HK-2 (cell line): ENCODE results near the gene CEPT1.
"Not testable (repeated sequence)": the region's sequence is repeated elsewhere in the genome, so short reads cannot be mapped to it uniquely, and the experiment has no call there.

Experiments
- DNase-seq: peaks from one replicate; pipeline ENCODE4 v3.0.0-alpha.2; 2018; ENCODE audit not compliant: unreplicated experiment

The CEPT1 gene

DNA sequence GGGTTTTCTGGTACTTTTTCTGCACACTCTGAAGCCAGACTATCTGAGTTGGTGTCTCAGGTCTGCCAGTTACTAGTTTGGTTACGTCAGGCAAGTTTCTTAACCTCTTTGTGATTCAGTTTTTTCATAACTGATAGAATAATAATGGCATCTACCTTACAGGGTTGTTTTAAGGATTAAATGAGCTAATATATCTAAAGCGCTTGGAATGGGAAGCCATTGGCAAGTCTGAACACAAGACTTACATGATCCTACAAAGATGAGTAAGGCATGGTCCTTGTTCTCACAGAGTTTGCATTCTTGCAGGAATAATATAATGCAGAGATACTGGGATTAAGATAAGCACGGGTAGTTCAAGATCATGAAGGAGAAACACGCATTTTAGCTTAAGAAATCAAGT lies 69.6 kb downstream of the CEPT1 start:
- DNase-seq, result no peak

DNA sequence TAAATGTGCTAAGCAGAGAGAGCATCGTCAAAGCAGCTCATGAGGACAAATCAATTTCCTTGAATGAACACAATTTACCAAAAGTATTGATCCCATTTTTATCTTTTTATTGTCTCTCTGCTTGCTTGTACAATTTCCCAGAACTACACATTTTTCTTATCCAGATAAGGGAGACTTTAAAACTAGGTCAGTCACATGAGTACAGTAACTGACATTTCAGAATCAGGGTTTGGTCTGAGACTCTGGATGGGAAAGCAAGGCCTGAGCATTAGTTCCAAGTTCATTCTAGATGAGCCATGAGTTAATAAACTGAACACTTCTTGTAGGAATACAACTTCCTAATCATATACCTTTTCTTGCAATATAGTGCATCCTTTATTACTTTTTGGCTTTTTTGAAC lies 71.9 kb downstream of the CEPT1 start:
- no peak for DNase-seq

DNA sequence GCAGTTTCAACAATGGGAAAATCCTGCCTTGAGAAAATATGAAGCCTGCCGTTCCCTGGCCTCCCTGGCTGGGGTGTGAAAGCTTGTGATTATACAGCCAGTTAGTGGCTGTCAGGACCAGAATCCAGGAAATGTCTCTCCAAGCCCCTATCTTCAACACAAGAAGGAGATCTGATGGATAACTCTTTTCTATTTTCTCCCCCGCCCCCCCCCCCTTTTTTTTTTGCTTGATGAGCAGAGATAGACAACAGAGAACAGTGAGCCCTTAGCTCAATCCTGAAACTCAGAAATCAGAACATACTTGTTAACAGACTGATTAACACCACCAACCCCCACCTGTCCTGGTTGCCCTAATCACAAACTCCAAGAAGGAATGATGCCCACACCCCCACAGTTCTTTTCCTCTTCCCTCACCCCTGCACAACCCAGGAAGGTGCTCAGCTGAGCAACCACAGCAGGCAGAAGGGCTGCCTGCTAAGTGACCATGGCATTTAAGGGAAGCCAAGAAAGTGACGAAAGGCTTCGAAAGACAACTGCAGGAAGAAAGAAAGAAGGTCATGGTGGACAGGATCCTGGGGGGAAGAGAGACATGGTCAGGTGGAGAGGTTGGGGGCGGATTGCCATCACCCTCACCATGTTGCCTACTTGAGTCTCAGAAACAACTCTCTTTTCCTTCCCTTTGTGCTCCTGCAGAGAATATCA lies 72.8 kb downstream of the CEPT1 start:
- DNase-seq, result no peak

DNA sequence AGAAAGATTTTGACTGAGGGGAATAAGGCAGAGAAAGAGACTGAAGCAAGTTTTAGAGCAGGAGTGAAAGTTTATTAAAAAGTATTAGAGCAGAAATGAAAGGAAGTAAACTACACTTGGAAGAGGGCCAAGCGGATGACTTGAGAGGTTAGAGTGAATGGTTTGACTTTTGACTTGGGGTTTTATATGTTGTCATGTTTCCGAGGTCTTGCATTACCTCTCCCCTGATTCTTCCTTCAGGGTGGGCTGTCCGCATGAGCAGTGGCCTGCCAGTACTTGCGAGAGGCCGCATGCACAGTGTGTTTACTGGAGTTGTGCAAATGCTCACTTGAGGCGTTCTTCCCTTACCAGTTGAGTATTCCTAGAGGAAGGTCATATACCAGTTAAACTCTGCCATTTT lies 73.4 kb downstream of the CEPT1 start:
- no peak for DNase-seq

DNA sequence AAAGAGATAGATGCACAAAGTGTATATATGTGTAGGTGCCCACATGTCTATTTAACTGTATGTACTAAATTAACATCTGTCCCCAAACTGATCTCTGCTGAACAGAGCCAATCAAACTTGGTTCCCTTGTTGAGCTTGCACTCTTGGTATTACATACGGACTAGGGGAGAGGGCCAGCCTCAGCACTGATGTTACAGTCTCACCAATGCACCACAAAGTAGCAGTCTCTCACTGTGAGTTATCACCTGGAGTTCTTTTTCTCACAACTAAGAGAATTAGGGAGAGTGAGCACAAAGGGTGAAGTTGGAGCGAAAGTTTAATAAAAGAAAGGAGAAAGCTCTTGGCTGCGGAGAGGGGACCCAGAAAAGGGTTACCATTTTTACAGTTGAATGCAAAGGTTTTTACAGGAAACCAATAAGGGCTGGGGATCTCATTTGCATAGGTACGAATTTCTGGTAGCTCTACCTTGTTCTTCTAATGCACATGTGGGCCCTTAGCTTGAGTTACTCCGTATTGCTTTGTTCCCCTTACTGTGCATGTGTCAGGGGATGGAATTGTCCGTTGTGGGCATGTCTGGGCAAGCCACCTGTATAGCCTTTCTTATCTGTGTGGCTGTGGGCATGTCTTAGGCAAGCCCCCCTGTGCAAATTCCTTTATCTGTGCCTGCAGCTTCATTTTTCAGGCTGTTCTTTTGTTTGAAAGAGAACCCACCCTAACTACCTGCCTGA lies 74.2 kb downstream of the CEPT1 start:
- DNase-seq, result no peak

DNA sequence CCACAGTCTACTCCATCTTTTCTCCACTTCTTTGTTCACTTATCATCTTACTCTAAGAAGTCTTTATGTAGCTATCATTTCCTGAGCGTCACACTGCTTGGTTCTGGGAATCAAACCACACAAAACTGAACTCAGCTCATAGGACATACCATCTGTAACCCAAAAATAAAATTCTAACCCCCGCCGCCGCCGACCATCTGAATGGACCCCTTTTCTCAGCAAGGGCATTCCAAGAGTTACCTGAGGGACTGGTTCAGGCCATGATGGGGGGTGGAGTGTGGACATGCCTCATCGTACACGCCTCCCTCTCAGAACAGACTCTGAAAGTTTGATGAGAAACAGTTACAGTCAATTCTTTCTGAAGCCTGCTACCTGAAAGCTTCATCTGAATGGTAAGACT lies 74.9 kb downstream of the CEPT1 start:
- no peak for DNase-seq

DNA sequence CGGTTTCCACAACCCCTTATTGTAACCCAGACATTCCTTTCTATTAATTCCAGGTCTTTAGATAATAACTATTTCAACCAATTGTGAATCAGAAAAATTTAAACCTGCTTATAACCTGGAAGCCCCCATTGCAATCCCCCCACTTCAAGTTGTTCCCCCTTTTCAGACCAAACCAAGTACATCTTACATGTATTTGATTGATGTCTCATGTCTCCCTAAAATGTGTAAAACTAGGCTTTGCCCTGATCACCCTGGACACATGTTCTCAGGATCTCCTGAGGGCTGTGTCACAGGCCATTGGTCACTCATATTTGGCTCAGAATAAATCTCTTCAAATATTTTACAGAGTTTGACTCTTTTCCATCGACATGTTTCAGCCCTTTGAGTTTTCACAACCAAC lies 75.3 kb downstream of the CEPT1 start:
- not testable (repeated sequence) for DNase-seq

DNA sequence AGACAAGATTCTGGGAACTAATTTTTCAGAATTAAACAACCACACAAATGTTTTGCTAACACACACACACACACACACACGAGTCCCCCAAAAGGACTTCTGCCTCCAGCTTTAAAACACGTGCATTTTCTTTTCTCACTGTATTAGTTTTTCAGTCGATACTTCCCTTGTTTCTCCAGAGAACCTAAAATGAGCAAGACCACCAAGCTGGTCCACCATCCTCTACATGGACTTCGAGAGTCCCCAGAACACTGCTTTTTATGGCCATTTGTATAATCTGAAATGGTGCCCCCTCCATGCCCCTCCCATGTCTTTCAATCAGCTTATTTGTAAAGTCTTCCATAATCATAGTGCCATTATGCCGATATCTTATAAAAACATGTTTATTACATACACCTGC lies 76.7 kb downstream of the CEPT1 start:
- no peak for DNase-seq

DNA sequence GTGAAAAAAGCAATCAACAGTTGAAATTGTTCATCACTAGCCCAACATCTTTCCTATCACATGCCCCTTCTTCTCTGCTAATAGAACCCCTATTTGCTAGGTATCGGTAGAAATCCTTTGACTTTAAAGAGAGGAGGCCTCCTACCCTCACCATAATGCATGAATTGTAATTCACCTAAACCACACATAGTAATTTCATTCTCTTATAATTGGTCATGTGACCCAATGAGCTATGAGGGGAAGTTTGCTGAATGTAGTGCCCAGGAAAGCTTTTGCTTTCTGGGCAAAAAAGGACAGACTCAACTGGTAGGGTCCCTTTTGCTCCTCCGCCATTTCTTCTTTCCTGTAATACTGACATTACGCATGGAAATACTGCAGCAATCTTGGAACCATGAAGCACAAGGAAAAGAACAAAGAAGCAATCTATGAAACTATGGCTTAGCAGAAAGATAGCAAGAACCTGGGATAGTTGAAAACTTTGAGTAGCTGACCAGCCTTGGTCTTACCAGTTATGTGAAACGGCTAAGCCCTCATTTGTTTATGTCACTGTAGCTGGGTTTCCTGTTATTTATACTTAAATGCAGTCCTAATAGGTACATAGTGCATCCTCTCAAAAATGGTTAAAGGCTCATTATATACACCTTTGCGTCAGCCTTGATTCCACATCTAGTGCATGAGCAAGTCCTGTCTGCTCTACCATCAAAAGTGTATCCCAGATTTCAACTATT lies 77.3 kb downstream of the CEPT1 start:
- no peak for DNase-seq

DNA sequence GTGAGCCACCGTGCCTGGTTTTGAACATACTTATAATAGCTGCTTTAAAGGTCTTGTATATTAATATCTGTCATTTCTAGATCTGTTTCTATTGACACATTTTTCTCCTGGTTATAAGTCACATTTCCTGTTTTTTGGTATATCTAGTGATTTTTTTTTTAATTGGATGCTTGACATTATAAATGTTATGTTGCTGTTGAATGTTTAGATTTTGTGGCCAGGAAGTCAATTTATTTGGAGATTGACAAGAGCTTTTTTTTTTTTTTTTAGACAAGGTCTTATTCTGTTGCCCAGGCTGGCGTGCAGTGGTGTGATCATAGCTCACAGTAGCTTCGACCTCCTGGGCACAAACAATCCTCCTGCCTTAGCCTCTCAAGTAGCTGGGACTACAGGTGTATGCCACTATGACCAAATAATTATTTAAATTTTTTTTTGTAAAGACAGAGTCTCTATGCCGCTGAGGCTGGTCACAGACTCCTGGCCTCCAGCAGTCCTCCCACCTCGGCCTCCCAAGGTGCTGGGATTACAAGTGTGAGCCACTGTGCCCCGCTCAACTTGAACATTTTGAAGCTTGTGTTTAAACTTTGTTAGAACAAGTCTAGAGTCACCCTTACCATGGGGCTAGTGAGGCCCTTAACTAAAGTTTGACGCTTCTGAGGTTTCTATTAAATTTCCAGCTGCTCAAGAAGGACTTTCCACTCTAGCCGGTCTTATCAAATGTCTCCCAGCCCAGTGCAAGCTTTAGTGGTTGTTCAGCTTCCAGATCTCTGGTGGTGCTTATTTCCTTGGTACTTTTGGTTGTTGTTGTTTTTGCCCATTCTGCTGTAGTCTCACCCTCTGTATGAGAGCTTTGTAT lies 78.9 kb downstream of the CEPT1 start:
- no peak for DNase-seq

DNA sequence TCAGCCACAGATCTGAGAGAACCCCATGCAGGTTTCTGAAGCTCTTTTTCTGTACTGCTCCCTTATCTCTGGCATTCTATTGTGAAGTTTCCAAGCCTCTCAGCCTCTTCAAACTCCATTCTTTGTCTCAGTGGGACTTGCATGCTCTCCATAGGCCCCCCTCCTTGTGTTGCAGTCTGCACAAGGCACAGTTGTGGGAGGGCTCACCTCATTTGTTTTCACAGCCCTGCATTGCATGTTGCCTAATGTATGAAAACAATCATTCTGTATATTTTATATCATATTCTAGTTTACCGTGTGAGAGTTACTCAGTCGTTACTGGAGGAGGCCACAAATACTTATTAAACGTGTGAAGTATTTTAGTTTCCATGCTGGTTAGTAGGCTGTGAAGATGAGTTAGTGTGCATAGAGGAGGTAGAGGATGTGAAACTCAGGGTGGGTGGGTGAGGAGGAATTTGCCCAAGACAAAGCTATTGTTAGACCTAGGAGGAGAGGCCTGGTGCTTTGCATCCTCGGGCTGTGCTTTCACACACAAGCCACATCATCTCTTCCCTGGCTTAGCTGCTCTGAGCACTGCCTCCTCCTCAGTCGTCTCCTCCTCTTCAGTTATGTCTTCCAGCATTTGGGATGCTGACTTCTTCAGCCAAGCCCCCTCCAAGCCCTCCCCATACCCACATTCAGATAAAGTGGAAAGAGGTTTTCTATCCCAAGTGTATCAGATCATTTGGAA lies 79.7 kb downstream of the CEPT1 start:
- DNase-seq, result no peak

DNA sequence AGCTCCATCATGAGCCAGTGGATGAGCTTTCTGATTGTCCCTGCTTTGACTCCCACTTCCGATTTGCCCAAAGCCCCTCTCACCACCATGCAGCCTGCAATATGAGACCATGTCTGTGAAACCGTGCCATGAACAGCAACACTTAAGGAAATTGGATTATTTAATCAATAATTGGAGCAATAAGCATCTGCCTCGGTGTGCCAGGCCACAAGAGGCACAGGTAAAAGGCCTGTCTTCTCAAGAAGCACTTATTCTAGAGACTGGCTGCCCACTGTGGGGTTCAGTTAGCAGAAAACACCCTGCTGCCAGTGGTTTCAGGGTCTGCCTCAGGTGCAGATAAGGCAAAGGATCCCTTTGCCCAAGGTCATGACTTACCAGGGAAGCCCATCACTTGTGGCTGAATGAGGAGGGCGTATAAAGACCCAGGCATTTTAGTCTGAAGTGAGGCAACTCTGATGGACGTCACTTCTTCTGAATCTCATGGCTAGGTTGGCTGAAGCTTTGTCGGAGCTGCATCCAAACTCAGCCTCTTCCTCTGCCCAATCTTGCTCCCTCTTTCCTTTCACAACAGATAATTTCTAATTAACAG lies 80.4 kb downstream of the CEPT1 start:
- DNase-seq, result no peak

DNA sequence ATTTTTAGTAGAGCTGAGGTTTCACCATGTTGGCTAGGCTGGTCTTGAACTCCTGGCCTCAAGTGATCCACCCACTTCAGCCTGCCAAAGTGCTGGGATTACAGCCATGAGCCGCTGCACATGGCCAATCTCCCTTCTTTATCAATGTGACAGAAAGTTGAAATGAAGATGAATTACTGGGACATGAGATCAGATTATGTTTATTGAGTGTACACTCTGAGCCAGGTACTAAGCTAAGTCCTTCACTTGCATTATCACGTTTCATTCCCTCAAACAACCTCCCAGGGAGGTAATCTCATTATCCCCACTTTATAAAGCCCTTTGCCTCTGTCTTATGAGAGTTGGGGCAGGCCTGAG lies 81.2 kb downstream of the CEPT1 start:
- DNase-seq, result no peak

DNA sequence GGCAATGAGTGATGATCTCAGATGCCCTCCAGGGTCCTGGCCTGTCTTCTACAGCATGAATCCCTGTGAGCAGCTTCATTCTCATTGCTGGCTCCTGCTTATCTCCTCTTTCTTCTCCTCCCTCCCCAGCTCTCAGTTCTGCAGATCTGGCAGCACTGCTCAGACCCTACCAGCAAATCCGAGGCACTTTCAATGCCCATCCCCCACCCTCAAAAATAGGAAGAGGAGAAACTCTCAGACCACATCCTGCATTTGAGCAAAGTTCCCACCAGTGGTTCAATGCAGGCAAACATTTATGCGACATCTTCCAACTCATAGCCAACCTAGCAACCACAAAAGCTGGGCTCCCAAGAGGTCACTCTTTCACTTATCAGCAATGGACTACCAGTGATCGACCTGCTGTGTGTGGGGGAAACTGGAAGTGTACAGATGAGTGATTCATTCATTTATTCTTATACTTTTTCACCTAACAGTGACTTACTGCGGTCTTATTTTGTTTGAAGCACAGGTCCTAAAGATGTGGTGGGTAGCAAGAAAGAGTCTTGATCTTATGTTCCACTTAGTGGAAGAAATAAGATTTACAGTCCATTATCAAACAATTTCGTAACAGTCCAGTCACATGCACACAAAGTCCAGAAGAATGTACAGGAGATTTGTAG lies 81.7 kb downstream of the CEPT1 start:
- DNase-seq, result no peak

DNA sequence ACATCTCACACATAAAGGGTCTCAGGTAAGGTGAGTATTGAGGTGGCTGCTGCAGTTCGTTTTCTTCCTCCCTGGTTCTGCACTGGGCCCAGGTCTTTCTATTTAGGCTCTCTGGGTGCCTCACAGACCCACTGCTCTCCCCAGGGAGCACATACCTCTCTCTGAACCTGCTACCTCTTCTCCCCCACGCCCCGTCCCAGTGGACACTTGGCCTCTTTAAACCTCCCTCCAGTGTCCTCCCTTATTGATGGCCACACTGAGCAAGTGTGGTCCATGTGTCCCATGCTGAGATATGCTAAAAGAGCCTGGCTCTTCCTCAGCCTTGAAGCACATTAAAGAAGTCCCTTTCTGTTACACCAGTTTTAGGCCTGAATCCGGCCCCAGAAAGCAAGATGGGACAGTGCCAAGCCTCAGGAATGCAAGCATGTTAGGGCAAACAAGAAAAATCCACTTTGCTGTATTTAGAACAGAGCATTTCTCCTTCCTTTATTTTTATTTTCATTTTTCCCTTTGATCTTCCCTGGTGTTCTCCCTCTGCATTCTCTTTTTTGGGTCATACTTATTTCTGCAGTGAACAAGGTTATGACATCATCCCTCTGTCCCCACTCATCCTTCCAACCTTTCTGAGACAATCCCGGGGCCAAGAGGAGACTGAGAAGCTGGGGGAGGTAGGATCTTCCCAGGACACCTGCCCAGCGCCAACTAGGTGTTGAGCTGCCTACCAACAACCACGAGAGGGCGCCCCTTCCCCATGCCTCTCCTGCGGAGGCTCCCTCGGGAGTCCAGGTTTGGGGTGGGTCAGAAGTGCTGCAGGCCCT lies 82.5 kb downstream of the CEPT1 start:
- peak; percentile 63 for DNase-seq

DNA sequence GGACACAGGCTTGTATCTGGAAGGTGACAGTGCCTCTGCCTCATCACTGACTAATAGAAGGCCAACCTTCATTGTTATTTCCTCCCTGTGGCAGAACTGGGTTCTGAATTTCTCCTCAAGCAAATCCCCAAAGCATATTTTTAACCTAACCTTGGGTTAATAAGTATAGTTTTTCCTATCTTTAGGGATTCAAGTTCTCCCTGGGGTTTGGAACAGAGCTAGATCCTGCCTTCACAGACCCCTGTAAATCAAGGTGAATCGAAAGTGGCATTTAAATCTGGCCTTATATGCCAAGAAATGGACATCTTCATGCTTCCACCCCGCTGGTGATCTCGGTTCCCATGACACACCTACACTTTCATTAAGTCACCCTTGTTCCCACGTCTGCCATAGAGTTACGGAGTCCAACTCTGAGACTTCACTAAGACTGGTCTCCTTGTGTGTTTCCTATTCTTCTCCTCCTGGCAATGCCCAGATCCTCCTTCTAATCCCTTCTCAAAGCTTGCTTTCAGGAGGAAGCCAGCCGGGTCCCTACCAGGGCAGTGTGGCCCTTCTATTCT lies 83.2 kb downstream of the CEPT1 start:
- DNase-seq, result no peak

DNA sequence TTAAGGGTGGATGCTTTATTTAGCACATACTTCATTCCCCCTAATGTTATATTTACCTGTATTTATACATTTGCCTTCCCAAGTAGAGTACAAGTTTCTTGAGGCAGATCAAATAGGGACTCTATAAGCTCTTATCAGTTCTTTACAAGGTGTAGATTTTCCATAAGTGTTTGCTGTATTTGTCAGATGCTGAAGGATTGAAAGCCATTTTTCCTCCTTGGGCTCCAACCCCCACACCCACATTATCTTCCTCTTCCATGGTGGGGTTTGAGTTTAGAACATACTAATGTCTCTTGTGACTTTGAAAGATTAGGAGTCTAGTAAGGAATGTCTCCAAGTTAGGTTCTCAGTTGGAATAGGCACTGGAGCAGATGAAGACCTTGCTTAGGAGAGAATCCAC lies 85.1 kb downstream of the CEPT1 start:
- no peak for DNase-seq

DNA sequence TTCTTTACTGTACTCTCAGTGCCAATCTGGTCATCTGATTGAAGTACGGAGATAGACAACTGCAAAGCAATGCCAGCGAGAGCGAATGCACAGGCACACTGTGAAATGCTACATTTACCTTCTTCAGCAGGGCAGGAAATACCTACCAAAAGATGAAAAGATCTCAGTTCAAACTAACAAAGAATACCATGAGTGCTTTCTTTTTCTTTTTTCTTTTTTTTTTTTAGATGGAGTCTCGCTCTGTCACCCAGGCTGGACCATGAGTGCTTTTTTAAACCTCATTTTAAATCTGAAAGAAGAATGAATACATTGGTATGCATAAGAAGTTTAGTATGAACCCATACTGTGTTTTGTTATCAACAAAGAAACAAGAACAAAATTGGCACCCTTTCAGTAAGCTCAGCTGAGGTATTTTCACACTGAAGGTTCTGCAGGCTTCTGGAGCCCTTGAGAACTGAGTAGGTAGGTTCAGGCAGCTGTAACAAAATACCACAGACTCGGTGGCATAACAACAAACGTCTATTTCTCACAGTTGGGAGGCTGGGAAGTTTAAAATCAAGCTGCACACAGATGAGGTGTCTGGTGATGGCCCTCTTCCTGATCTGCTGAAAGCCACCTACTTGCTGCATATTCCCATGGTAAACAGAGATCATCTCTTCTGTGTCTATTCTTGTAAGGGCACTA lies 85.8 kb downstream of the CEPT1 start:
- no peak for DNase-seq

DNA sequence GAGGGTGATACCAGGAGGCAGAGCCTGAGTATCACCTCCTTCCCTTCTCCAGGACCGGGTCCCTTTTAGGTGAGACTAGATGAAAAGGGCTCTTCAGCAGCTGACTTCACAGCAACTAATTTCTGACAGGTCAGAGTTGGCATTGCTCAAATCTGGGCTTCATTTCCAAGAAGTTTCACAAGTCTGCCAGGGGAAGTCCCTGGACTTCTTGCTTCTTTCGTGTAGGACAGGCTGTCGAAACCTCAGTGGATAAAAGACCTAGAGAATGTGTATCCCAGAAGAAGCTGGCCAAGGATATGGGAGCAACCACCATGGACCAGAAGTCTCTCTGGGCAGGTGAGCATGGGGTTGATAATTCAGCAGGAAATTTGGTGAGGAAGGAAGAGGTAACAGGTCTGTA lies 87.4 kb downstream of the CEPT1 start, which contains the start of gene CHI3L2:
Gene CHI3L2, plus strand, starts transcription at position 280 of the 400 bp plus-strand sequence. Its CDS starts 17 bp downstream, at position 297.
- DNase-seq, result no peak
